Smooth muscle cell (in vitro differentiated cells): ENCODE results near the gene MX1. TPM values are rescaled to one million over a fixed set of nuclear protein-coding genes. Genes with fewer than 3 reads are reported as not detected.

Experiments
- DNase-seq: peaks from one replicate; lab custom pipeline; 2025; ENCODE audit not compliant: unreplicated experiment; lab: John Stamatoyannopoulos, UW
- H2AFZ ChIP-seq: fragments of 200-600 bp; sonication (generic); 2 replicates; pipeline ENCODE4 v1.6.0; 2016; ENCODE audit warnings: antibody characterized with exemption, low read depth, mild to moderate bottlenecking
- H3F3A ChIP-seq: fragments of 200-600 bp; sonication (generic); 2 replicates; pipeline ENCODE4 v1.6.0; 2017; ENCODE audit warnings: antibody characterized with exemption, low read depth
- H3K27ac ChIP-seq: fragments of 200-600 bp; sonication (generic); 2 replicates; pipeline ENCODE4 v1.5.1; 2016; ENCODE audit warnings: low read depth, mild to moderate bottlenecking
- H3K27me3 ChIP-seq: fragments of 200-600 bp; sonication (generic); 2 replicates; pipeline ENCODE4 v1.6.1; 2016; ENCODE audit warnings: low read depth, mild to moderate bottlenecking
- H3K36me3 ChIP-seq: fragments of 200-600 bp; sonication (generic); 2 replicates; pipeline ENCODE4 v1.5.1; 2016; ENCODE audit warnings: low read depth
- H3K4me1 ChIP-seq: fragments of 200-600 bp; sonication (generic); 2 replicates; pipeline ENCODE4 v1.5.1; 2016; ENCODE audit warnings: low read depth
- H3K4me2 ChIP-seq: fragments of 200-600 bp; sonication (generic); 2 replicates; pipeline ENCODE4 v1.6.0; 2016; ENCODE audit warnings: mild to moderate bottlenecking
- H3K4me3 ChIP-seq: fragments of 200-600 bp; sonication (generic); 2 replicates; pipeline ENCODE4 v1.5.1; 2016; ENCODE audit warnings: mild to moderate bottlenecking
- H3K79me2 ChIP-seq: fragments of 200-600 bp; sonication (generic); 2 replicates; pipeline ENCODE4 v1.6.0; 2016; ENCODE audit warnings: low read depth, mild to moderate bottlenecking
- H3K9ac ChIP-seq: fragments of 200-600 bp; sonication (generic); 2 replicates; pipeline ENCODE4 v1.6.0; 2016; ENCODE audit warnings: low read depth
- H3K9me3 ChIP-seq: fragments of 200-600 bp; sonication (generic); replicated peaks from 2 replicates; pipeline ENCODE4 v1.5.1; 2016; ENCODE audit warnings: low read depth
- H4K20me1 ChIP-seq: fragments of 200-600 bp; sonication (generic); 2 replicates; pipeline ENCODE4 v1.6.0; 2016; ENCODE audit warnings: low read depth
- CTCF ChIP-seq: fragments of 200-600 bp; sonication (generic); IDR thresholded peaks from 2 replicates; pipeline ENCODE4 v1.5.1; 2017; ENCODE audit warnings: borderline replicate concordance, mild to moderate bottlenecking, antibody characterized with exemption; ENCODE audit not compliant: insufficient read depth, poor library complexity, severe bottlenecking
- WGBS: methylation state at CpG from one replicate; pipeline ENCODE4 v1.1.7; 2016; ENCODE audit warnings: low lambda C conversion rate; 5-methylcytosine and 5-hydroxymethylcytosine counted together
- polyA plus RNA-seq: library from polyadenylated mRNA; unstranded; fragments of >200 nt; fragmentation: Nextera tagmentation; extraction: Ambion mirVana; gene quantifications from 2 replicates; pipeline ENCODE4 v1.2.1, GENCODE V29; 2016
- total RNA-seq: library from RNA; depleted of rRNA; stranded (reverse); fragments of >200 nt; gene quantifications from 2 replicates; pipeline ENCODE4 v1.2.3, GENCODE V29; 2014

MX1 gene
- total and polyA plus RNA-seq, 2 experiments from 2014 or later, result 1.3 to 3.5 TPM

GRCh38 chr21:41489329-41489728 lies 63.3 kb downstream of the MX1 start:
- no peaks in the 10 kb centered on the region for H3K36me3 ChIP-seq
- no peak for DNase-seq
- H3K9ac ChIP-seq, result no peak overlapping the region
- H3K4me3 ChIP-seq, result no peak overlapping the region
- no peaks in the 10 kb centered on the region for H4K20me1 ChIP-seq
- no peak overlapping the region for H2AFZ ChIP-seq
- no peaks in the 10 kb centered on the region for H3K79me2 ChIP-seq
- H3K27ac ChIP-seq, result no peak overlapping the region
- H3F3A ChIP-seq, result peaks cover 5% of the 10 kb centered on the region
- no peak overlapping the region for H3K4me2 ChIP-seq
- H3K27me3 ChIP-seq, result no peaks in the 10 kb centered on the region
- TF ChIP-seq CTCF, result no peak
- 77% methylated on average over 7 of the region's 7 CpGs for WGBS
- no peaks in the 10 kb centered on the region for H3K4me1 ChIP-seq
- H3K9me3 ChIP-seq, result no peaks in the 10 kb centered on the region

- H3K36me3 ChIP-seq, result no peaks in the 10 kb centered on the region
- H3K27ac ChIP-seq, result no peak overlapping the region
- no peak overlapping the region for H3K4me3 ChIP-seq
- no peaks in the 10 kb centered on the region for H4K20me1 ChIP-seq
- TF ChIP-seq CTCF, result no peak
- H3K4me1 ChIP-seq, result no peaks in the 10 kb centered on the region
- no peak overlapping the region for H3K4me2 ChIP-seq
- no peaks in the 10 kb centered on the region for H3K27me3 ChIP-seq
- DNase-seq, result no peak
- no peaks in the 10 kb centered on the region for H3F3A ChIP-seq
- WGBS, result 85% methylated on average over 4 of the region's 4 CpGs
- no peaks in the 10 kb centered on the region for H3K79me2 ChIP-seq
- no peak overlapping the region for H2AFZ ChIP-seq
- no peak overlapping the region for H3K9ac ChIP-seq
- no peaks in the 10 kb centered on the region for H3K9me3 ChIP-seq
Observed at GRCh38 chr21:41490330-41490729, 64.3 kb downstream of the MX1 start.

GRCh38 chr21:41491412-41491811 lies 65.4 kb downstream of the MX1 start:
- no peak for DNase-seq
- Histone ChIP-seq H3K27me3 (no peaks in the 10 kb centered on the region), H3K27ac (no peak overlapping the region), H2AFZ (no peak overlapping the region), H3K4me2 (no peak overlapping the region), H3F3A (no peaks in the 10 kb centered on the region), H3K4me3 (no peak overlapping the region), H3K4me1 (no peaks in the 10 kb centered on the region), H3K36me3 (no peaks in the 10 kb centered on the region), H4K20me1 (no peaks in the 10 kb centered on the region), H3K9me3 (no peaks in the 10 kb centered on the region), H3K9ac (no peak overlapping the region), H3K79me2 (no peaks in the 10 kb centered on the region)
- WGBS, result 93% methylated on average over 6 of the region's 6 CpGs
- TF ChIP-seq CTCF, result no peak

GRCh38 chr21:41494242-41494641 lies 68.2 kb downstream of the MX1 start:
- H3K27me3 ChIP-seq, result no peaks in the 10 kb centered on the region
- no peaks in the 10 kb centered on the region for H3K79me2 ChIP-seq
- DNase-seq, result no peak
- no peaks in the 10 kb centered on the region for H3F3A ChIP-seq
- no peaks in the 10 kb centered on the region for H4K20me1 ChIP-seq
- H3K4me1 ChIP-seq, result no peaks in the 10 kb centered on the region
- no peak overlapping the region for H3K27ac ChIP-seq
- no peak overlapping the region for H3K4me2 ChIP-seq
- 96% methylated on average over 16 of the region's 16 CpGs for WGBS
- no peaks in the 10 kb centered on the region for H3K9me3 ChIP-seq
- H3K4me3 ChIP-seq, result no peak overlapping the region
- H3K36me3 ChIP-seq, result no peaks in the 10 kb centered on the region
- H2AFZ ChIP-seq, result no peak overlapping the region
- TF ChIP-seq CTCF, result no peak
- no peak overlapping the region for H3K9ac ChIP-seq
